HG02678 (cell line): ENCODE measurements around the gene RGS7.
A peak's percentile ranks its signal among the peaks of the same experiment; 100 is the strongest.
"Not testable (repeated sequence)": the region's sequence is repeated elsewhere in the genome, so short reads cannot be mapped to it uniquely, and the experiment has no call there.

Experiments
- ATAC-seq: cut with Tn5 transposase; IDR thresholded peaks from one replicate; pipeline ENCODE4 v1.9.1; 2021; ENCODE audit warnings: mild to moderate bottlenecking, moderate library complexity; ENCODE audit not compliant: unreplicated experiment

RGS7 gene

DNA sequence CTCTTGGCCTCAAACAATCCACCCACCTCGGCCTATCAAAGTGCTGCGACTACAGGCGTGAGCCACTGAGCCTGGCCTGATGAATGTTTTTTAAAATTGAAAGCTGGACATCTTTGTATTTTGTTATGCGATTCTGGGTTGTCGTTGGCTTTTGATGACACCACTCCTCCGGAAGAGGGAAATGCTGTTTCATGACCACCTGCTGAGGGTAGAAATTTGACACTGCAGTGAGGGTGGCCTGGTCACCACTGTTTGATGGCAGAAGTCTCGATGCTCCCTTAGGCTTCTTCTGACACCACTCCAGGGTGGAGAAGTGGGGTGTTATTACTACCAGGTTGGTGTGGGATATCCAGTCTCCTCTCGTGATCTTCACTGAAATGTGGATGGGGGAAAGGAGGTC lies 357.2 kb downstream of the RGS7 start:
- ATAC-seq = no peak

DNA sequence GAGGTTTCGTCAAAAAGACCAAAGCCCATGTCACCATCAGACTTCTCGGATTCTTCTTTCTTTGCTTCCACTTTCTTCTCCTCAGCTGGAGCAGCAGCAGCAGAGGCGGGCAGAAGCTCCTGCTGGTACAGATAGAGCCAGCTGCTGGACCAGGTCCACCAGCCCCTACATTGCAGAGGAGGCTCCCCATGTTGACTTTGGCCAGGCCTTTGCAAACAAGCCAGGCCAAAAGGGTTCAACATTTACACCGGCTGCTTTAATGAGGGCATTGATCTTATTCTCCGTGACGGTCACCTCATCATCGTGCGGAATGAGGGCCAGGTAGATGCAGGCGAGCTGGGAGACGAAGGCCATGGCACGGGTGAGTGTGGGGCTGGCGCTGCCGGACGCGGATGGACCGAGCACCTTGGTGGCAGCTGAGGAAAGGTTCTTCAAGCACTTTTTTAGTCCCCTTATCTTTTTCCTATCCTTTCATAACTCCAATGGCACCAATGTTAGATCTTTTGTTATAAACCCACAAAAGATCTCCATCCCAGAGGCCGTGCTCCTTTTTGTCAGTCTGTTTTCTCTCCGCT lies 358.5 kb downstream of the RGS7 start:
- no peak for ATAC-seq

- no peak for ATAC-seq
Observed at GRCh38 chr1:240998024-240998423, 359.0 kb downstream of the RGS7 start.

DNA sequence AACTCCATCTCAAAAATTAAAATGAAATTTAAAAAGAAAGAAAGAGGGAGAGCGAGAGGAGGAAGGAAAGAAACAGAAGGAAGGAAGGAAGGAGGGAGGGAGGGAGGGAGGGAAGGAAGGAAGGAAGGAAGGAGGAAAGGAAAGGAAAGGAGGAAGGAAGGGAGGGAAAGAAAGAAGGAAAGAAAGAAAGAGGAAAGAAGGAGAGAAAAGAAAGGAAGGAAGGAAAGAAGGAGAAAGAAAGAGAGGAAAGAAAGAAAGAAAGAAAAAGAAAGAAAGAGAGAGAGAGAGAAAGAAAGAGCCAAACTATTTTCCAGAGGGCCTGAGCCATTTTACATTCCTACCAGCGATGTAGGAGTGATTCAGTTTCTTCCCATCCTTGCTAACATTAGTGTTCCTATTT lies 364.0 kb downstream of the RGS7 start:
- no peak for ATAC-seq

- no peak for ATAC-seq
Observed at GRCh38 chr1:240991230-240991629, 365.8 kb downstream of the RGS7 start.

- ATAC-seq = no peak
Observed at GRCh38 chr1:240987928-240988327, 369.1 kb downstream of the RGS7 start.

DNA sequence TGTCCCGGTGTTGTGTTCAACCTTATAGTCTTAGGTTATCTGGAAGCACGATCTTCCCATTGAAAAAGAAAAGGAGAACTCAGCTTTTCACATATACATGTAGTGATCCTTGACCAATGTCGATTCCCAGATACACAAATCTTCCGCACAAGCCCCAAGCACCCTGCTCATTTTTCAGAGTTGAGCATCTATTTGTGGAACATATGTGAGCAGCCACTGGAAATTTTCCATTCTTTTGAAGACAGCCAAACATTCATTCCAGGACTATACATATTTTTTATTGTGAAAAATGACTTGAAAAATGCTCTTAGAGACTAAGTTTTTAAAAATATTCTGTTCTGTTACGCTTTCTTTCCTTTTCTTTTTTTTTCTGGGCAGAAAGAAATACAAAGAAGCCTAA lies 371.9 kb downstream of the RGS7 start:
- ATAC-seq = no peak

GRCh38 chr1:240980342-240980741 lies 376.7 kb downstream of the RGS7 start:
- no peak for ATAC-seq

GRCh38 chr1:240976685-240977084 lies 380.3 kb downstream of the RGS7 start:
- ATAC-seq = no peak

DNA sequence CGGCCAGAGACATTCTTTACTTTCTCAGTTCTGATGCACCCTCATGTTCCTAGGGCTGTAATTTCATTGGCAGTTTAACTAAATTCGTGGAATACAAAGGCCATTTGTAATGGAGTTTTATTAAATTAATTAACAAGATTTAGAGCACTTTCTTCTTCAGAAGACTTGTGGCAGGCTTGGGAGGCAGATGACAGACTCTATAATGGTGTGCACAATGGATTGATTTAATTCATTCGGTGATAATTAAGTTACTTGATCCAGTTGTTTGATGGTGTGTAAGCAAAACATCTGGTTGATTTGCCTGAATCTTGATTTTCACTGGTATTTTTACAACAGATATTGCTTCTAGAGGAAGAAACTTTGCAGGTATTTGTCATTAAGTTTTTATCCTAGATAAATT lies 383.1 kb downstream of the RGS7 start:
- ATAC-seq = no peak

- ATAC-seq = not testable (repeated sequence)
Observed at GRCh38 chr1:240972059-240972458, 384.9 kb downstream of the RGS7 start.

GRCh38 chr1:240970253-240970652 lies 386.8 kb downstream of the RGS7 start:
- ATAC-seq = no peak

DNA sequence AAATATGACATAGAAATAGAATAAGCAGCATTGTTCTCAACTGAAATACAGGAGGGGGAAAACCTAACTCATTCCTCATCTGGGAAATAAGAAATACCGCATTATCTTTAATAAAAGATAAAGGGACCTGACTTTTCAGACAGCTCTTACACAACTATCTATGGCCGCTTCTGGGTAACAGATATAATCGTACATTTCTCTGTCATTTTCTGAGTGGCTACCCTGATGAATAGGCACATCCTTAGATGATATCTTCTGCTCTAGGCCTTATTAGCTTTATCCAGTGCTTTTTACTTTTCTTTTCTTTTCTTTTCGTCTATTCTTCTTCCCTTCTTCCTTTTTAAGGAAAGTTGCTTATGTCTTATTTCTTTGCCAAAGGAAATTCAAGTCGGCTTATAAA lies 388.1 kb downstream of the RGS7 start:
- no peak for ATAC-seq

DNA sequence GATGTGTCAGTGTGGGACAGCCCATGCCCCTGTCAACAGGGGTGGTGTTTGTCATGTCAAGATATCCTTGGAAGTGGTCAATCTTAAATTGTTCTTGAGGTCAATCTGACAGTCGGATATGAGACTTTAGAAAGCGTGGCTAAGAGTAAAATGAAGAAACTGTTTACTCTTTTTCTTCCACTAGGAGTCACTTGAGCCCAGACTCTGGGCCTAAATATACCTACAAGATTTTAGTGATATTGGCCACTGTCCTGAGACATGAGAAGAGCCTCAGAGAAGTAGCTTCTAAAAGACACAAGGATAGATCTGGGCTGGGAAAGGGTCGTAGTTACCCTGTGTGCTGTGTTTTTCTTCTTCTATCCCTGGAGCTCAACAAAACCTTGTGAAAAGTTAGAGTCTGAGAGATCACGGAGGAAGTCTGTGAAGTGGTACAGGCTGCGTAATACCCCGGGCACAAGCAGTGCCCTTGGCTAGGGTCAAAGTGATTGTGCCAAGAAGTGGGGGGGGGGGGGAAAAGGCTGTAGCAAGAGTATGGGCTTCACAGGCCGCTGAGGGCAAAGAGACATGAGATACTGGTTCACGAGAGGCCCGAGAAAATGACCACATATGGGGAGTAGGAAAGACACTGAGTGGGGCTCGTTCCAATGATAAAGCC lies 389.8 kb downstream of the RGS7 start:
- ATAC-seq = no peak

DNA sequence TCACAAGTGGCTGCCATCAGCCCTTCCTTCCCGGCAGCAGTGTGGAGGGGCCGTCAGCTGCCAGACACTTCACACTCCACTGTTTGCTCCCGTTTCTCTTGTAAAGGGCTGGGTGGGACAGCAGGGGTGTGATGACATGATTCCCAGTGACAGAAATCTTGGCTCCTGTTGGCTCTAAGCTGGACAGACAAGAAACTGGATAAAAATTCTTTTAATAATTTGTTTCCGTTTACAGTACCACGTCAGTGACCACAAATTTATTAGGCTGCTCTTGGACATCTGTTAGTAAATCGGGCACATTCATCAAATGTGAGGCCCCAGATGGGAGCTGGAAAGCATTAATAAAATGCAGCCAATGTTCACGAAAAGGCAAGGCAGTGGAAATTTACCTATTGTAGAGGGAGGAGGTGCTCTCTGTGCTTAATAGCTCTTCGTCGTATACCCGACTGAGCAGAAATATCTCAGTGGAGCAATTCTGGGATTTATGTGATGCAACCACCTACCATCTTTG lies 391.4 kb downstream of the RGS7 start:
- no peak for ATAC-seq

GRCh38 chr1:240962086-240962485 lies 394.9 kb downstream of the RGS7 start:
- no peak for ATAC-seq

DNA sequence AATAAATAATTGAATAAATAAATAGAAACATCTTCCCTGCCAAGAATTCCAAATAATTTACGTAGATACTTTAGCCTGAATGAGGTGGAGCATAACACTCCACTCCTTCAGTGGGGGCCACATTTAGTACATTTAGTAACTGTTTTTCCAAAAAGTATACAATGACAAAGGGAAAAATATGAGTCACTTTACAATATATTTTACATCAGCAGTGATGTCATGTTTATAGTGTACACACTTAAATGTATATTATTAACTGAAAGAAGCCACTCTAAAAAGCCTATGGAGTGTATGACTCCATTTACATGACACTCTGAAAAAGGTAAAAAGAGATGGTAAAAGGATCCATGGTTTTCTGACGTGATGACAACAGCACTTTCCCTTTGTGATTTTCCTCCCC lies 400.6 kb downstream of the RGS7 start:
- ATAC-seq = no peak

GRCh38 chr1:240956020-240956419 lies 401.0 kb downstream of the RGS7 start:
- ATAC-seq = no peak

DNA sequence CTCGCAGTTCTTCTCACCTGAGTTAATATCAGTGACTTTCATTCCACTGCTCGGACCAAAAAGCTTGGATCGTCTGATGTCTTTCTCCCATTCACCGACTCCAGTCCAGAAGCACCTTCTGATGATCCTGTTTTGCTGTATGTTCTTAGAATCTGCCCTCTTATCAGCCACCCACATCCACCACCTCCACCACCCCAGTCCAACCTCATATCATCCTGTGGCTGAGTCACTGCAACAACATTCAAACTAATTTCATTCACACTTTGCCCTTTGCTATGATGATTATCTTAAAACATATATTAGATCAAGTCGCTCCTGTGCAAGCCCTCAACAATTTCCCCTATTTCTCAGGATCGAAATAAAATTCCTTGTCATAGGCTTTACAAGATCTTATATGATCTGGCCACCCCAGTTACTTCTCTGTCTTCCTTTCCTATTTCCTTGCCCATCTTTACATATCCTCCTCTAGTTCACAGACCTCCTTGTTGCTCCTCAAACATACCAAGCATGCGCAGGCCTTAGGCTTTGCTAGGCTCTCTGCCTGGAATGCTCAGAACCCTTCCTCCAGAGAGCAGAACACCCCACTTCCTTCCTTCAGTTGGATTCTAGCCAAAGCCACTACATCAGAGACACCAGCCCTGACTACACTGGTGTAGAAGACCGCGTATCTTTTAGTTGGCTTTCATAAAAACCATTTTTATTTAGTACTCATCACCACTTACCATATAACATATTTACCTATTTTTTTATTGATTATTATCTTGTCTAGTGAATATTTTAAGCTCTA lies 409.4 kb downstream of the RGS7 start:
- no peak for ATAC-seq

DNA sequence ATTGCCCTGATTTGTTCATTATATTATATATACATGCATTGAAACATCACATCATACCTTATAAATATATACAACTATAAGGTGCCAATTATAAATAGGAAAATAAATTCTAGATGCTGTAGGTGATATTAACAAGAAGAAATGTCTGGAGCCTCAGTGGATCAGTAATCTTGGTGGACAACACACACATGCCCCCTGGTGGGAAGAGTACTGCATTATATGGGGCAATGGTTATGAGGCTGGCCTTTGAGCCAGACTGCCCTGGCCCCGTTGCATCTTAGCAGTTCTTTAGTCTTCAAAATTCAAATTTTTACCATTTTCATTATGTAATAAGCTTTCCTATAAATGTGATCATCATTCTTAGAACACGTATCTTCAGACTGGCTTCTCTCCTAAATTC lies 410.1 kb downstream of the RGS7 start:
- peak; percentile 67 for ATAC-seq

DNA sequence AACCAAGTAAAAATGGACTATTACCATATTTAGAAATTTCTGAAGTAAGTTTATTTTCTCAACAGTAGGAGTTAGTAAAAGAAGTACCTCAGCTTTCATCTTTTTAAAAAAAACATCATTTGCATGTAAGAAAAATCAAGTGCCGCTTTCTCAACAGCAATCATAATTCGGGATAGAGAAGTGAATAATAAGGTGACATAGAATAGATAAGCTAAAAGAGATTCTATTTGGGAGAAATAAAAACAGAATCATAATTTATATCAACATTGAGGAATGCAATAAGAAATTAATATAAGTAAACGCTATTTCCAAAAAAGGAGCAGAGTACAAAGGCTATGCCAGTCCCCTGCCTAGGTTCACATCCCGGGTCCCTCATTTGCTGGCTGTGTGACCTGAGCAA lies 414.1 kb downstream of the RGS7 start:
- ATAC-seq = no peak
